A673 (cell line): ENCODE results near the gene THRB.

Experiments used
- EZH2 ChIP-seq: fragments of 200-600 bp; sonication (generic); IDR thresholded peaks from 2 replicates; pipeline ENCODE4 v1.6.1; 2017; ENCODE audit warnings: borderline replicate concordance, low read depth, mild to moderate bottlenecking, mixed read lengths, antibody characterized with exemption, low read length; ENCODE audit not compliant: poor library complexity, severe bottlenecking
- TF ChIP-seq, protein P1 (sequence below): fragments of 300-800, 200-600 bp; sonication (generic); conservative IDR thresholded peaks from 2 replicates; pipeline ENCODE4 v1.5.1; 2017; ENCODE audit warnings: low read depth, mild to moderate bottlenecking, antibody characterized with exemption, low read length, moderate library complexity, mixed read lengths

DNA sequence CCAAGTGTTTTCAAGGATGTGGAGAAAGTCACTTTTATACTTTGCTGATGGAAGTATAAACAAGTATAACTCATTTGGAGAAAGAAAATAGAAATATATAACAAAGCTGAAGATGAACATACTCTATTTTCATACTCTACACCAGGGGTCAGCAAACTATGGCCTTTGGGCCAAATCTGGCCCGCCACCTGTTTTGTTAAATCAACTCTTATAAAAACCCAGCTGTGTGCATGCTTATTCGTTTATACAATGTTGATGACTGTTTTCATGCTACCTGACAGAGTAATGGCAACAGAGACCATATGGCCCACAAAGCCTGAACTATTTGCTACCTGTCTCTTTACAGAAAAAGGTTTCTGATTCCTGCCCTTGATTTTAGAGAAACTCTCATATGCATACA lies 425.6 kb downstream of the THRB start:
- TF ChIP-seq, protein P1, sequence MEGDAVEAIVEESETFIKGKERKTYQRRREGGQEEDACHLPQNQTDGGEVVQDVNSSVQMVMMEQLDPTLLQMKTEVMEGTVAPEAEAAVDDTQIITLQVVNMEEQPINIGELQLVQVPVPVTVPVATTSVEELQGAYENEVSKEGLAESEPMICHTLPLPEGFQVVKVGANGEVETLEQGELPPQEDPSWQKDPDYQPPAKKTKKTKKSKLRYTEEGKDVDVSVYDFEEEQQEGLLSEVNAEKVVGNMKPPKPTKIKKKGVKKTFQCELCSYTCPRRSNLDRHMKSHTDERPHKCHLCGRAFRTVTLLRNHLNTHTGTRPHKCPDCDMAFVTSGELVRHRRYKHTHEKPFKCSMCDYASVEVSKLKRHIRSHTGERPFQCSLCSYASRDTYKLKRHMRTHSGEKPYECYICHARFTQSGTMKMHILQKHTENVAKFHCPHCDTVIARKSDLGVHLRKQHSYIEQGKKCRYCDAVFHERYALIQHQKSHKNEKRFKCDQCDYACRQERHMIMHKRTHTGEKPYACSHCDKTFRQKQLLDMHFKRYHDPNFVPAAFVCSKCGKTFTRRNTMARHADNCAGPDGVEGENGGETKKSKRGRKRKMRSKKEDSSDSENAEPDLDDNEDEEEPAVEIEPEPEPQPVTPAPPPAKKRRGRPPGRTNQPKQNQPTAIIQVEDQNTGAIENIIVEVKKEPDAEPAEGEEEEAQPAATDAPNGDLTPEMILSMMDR: 0 out of 2 replicates have a peak, but pooled peaks have one; percentile 11
- TF ChIP-seq EZH2: no peak
